NCI-H1417 treated with DMSO at 0.1 percent for 48 hours (cell line): ENCODE data around the gene ZNF286A.
"Not testable (repeated sequence)": the region's sequence is repeated elsewhere in the genome, so short reads cannot be mapped to it uniquely, and the experiment has no call there.

Experiments used
- DNase-seq: peaks from one replicate; lab custom pipeline; 2025; lab: John Stamatoyannopoulos, UW

ZNF286A gene

DNA sequence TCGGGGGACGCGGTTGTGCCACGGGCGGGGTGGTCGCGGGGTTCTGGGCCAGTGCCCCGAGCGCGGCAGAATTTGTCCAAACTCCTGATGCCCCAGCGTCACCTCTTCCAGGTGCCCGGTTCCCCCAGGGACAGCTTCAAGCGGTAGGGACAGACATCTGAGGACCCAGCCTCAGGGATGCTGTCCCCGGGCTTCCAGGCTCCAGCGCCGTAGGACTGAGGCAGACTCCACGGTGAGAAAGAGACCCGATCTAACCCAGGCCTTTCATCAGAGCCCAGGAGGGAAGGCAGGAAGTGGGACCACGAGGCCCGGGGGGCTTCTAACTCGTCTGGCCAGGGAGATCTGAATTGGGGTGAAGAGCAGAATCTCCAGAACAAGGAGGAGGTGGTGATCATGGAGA is 385 bp downstream of the ZNF286A start:
- not testable (repeated sequence) for DNase-seq

DNA sequence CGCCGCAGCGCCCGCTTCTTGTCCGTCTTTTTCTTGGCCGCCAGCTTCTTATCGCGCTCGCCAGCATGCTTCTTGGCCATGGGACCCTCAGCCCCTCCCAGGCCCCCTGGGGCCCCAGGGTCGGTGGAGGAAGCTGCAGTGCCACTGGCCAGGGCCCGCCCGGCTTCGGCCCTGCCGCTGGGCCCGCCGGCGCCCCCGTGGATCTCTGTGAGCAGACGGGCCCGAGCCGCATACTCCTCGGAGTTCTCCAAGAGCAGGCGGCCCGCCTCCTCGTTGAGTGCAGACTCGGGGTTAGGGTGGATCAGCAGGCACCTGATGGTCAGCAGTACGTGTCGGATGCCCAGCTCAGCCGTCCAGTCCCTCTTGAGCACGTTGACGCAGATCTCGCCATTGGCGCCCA is 4.7 kb downstream of the ZNF286A start:
- DNase-seq: not testable (repeated sequence)

DNA sequence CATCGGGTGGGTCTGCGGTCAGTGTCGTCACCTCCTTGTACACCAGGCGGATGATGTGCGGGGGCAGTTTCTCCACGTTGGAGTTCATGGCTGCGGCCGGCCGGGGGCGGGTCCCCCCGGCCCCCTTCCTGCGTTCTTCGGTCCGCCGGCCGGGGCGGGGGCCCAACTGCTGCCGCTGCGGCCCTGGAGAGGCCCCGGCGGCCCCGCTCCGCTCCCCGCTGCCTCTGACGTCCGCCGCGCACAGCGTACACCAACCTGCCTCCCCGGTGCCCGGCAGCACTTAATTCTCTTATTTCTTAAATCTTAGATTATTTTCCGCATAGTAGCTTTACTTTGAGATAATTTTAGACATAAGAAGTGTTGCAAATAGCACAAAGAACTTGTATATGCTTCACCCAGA is 5.3 kb downstream of the ZNF286A start:
- not testable (repeated sequence) for DNase-seq

DNA sequence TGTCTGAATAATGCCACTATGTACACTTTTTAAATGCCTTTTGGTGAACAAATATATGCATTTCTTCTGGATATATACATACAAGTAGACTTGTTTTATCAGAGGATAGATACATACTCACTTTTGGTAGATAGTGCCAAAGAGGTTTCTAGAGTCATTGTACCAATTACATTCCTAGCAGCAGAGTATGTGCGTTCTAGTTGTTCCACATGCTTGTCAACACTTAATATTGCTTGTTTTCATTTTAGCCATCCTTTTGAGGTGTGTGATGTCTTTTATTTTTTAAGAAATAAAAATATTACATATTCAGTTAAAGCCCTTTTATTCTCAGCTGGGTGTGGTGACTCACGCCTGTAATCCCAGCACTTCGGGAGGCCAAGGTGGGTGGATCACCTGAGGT is 9.3 kb downstream of the ZNF286A start:
- DNase-seq: not testable (repeated sequence)

GRCh38 chr17:15716601-15717563 is 17.3 kb downstream of the ZNF286A start:
- not testable (repeated sequence) for DNase-seq

DNA sequence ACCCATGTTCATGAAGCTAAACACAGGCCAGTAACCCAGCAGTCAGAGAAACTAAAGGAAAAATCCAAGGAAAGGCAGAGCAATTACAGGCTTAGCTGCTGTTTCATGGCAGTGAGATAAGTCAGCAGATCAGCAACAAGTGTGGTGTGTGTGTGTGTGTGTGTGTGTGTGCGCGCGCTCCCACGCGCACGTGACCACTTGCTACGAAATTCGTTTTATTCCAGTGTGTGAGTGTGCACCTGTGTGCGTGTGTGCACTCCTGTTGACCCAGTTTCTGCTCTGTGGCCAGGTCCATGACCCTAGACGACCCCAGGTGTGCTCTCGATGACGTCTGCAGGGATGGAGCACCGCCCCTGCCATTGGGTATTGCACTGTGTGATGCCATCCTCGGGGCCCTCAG is 31.0 kb downstream of the ZNF286A start:
- not testable (repeated sequence) for DNase-seq

DNA sequence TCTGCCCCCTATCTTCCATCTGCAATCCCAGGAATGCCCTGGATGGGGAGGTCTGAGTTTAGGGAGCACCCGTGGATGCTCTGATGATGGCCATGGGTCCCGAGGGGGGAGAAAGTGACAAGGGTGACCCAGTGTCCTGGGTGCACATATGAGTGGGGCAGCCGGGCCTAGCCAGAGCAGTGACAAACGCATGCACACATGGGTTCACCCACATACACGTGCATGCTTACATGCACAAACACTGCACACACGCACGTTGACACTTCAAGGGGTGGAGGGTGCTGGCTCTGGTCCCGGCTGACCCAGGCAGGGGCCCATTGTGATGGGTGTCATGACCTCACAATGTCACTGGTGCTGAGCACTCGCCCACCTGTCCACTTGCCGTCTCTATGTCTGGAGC is 32.3 kb downstream of the ZNF286A start, which contains the start of gene TBC1D26:
TBC1D26 (plus strand) TSS at position 384 of the 400 bp plus-strand sequence. CDS start 3,066 bp downstream, outside the sequence.
- not testable (repeated sequence) for DNase-seq

GRCh38 chr17:15733174-15733789 is 33.7 kb downstream of the ZNF286A start:
- DNase-seq: not testable (repeated sequence)

- not testable (repeated sequence) for DNase-seq
Measured at GRCh38 chr17:15736578-15736977, 37.0 kb downstream of the ZNF286A start.

GRCh38 chr17:15738066-15738465 is 38.5 kb downstream of the ZNF286A start:
- no peak for DNase-seq

- not testable (repeated sequence) for DNase-seq
Measured at GRCh38 chr17:15739259-15739658, 39.7 kb downstream of the ZNF286A start.

DNA sequence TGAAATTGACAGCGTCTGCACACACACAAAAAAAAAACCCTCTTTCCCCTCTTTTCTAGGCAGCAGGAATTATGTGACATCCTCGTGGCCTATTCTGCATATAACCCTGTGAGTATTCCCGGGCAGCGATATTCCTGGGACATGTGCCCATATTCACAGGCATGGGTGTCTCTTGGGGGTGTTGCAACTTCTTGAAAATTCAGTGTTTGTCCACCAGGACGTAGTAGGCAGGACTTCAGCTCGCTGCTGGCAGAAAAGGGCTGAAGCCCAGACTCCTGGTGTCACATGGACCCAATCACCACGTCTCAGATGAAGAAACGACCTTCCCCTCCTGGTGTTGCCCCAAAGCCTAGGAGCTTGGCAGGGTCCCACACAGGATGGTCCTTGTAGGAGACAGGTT is 40.5 kb downstream of the ZNF286A start:
- DNase-seq: not testable (repeated sequence)

GRCh38 chr17:15740570-15741120 is 41.1 kb downstream of the ZNF286A start:
- no peak for DNase-seq

- DNase-seq: no peak
Measured at GRCh38 chr17:15741624-15742023, 42.1 kb downstream of the ZNF286A start.

GRCh38 chr17:15742051-15742795 is 42.7 kb downstream of the ZNF286A start:
- DNase-seq: no peak

DNA sequence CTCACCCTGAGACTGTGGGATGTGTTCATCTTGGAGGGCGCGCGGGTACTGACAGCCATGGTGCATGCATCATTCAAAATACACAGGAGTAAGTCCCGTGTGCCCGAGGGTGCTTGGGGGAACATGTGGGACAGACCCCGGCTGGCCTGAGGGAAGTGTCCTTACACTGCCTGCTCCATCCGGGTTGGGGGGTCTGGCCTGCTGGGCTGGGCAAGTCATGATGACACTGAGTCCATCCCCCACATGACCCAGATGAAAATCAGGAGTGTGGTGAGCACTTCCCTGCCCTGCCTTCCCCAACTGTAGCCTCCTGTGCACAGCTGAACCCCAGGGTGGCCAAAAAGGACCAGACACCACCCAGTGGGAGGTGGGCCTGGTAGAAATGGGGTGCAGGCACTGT is 43.4 kb downstream of the ZNF286A start:
- no peak for DNase-seq

DNA sequence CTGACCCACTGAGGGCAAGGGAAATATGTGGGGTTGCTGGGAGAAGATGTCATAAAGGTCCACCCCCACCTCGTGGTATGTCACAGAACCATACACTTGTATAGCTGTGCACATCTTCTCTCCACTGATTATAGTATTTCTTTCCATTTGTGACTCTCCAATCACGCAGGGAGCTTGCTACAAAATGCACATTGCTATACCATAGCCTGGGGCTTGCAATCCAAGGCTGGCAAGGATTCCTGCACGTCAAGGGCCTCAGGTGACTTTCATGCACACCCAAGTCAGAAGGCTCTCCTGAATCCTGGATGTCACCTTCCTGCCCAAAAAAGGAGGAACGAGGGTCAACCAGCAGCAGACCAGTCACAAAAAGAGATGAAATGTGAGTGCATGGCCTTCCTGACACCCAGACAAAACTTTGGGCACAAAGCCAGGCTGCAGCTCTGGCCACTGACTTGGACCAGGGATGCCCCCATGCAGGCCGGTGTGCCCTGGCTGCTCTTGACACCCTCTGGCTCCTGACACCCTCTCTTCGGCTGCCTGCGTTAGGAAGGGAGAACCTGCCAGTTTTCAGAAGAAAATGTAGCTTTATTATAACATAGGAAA is 44.6 kb downstream of the ZNF286A start:
- DNase-seq: no peak

GRCh38 chr17:15744885-15745284 is 45.3 kb downstream of the ZNF286A start:
- no peak for DNase-seq

DNA sequence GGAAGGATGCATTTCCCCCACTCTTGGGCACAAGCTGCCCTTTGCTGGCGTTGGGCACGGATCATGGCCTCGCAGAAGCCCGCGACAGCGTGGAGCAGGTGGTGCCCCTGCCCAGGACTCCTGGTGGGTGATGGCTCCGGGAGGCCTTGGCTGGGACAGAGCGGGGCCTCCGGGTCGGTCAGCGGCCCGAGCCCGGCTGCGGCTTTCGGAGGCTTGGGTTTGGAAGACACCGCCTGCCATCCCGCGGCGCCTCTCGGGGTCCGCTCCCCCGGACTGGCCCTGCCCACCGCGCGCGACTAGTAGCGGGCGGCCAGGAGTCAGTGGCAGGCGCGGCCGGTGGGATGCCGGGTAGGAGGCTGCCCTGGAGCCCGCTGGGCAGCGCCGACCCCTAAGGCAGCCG is 49.9 kb downstream of the ZNF286A start:
- DNase-seq: not testable (repeated sequence)

- not testable (repeated sequence) for DNase-seq
Measured at GRCh38 chr17:15768865-15769533, 69.4 kb downstream of the ZNF286A start.
